Ishikawa (cell line): Measurements from ENCODE around the gene EXOC4.

ENCODE experiments used
- CEBPB ChIP-seq: IDR thresholded peaks from 2 replicates; pipeline ENCODE4 v1.6.1; 2012
- EGR1 ChIP-seq: IDR thresholded peaks from 2 replicates; pipeline ENCODE4 v1.6.1; 2012
- NFIC ChIP-seq: IDR thresholded peaks from 2 replicates; pipeline ENCODE4 v1.6.1; 2012
- RAD21 ChIP-seq: IDR thresholded peaks from 2 replicates; pipeline ENCODE4 v1.6.1; 2012; ENCODE audit warnings: low read depth
- TAF1 ChIP-seq: IDR thresholded peaks from 2 replicates; pipeline ENCODE4 v1.6.1; 2012; ENCODE audit warnings: low read depth, mild to moderate bottlenecking
- TF ChIP-seq, protein P1 (sequence below): IDR thresholded peaks from 2 replicates; pipeline ENCODE4 v1.6.1; 2012; ENCODE audit warnings: low read depth, mild to moderate bottlenecking
- TF ChIP-seq, protein P2 (sequence below): IDR thresholded peaks from 2 replicates; pipeline ENCODE4 v1.6.1; 2012

DNA sequence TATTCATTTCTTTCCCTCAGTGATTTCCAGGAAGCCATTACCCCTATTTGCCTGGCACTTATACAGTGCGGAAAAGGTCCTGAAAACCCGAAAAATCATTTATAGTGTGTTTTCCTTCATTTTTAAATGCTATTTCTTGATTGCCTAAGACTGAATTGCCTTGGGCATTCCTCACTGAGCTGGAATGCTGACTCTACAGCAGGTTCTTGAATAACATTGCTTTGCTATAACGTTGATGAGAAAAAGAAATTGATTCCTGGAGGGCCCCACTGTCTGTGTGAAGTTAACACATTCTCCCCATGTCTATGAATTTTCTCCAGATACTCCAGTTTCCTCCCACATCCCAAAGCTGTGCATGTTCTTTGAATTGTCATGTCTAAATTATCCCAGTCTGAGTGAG lies 308.5 kb downstream of the EXOC4 start:
- TF ChIP-seq CEBPB = no peak
- no peak for TF ChIP-seq NFIC
- no peak for TF ChIP-seq TAF1
- no peak for TF ChIP-seq RAD21
- TF ChIP-seq, protein P1, sequence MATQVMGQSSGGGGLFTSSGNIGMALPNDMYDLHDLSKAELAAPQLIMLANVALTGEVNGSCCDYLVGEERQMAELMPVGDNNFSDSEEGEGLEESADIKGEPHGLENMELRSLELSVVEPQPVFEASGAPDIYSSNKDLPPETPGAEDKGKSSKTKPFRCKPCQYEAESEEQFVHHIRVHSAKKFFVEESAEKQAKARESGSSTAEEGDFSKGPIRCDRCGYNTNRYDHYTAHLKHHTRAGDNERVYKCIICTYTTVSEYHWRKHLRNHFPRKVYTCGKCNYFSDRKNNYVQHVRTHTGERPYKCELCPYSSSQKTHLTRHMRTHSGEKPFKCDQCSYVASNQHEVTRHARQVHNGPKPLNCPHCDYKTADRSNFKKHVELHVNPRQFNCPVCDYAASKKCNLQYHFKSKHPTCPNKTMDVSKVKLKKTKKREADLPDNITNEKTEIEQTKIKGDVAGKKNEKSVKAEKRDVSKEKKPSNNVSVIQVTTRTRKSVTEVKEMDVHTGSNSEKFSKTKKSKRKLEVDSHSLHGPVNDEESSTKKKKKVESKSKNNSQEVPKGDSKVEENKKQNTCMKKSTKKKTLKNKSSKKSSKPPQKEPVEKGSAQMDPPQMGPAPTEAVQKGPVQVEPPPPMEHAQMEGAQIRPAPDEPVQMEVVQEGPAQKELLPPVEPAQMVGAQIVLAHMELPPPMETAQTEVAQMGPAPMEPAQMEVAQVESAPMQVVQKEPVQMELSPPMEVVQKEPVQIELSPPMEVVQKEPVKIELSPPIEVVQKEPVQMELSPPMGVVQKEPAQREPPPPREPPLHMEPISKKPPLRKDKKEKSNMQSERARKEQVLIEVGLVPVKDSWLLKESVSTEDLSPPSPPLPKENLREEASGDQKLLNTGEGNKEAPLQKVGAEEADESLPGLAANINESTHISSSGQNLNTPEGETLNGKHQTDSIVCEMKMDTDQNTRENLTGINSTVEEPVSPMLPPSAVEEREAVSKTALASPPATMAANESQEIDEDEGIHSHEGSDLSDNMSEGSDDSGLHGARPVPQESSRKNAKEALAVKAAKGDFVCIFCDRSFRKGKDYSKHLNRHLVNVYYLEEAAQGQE = no peak
- TF ChIP-seq EGR1 = no peak
- TF ChIP-seq, protein P2, sequence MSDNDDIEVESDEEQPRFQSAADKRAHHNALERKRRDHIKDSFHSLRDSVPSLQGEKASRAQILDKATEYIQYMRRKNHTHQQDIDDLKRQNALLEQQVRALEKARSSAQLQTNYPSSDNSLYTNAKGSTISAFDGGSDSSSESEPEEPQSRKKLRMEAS = no peak
